ENCODE measurements around the gene FYTTD1.

The FYTTD1 gene

DNA sequence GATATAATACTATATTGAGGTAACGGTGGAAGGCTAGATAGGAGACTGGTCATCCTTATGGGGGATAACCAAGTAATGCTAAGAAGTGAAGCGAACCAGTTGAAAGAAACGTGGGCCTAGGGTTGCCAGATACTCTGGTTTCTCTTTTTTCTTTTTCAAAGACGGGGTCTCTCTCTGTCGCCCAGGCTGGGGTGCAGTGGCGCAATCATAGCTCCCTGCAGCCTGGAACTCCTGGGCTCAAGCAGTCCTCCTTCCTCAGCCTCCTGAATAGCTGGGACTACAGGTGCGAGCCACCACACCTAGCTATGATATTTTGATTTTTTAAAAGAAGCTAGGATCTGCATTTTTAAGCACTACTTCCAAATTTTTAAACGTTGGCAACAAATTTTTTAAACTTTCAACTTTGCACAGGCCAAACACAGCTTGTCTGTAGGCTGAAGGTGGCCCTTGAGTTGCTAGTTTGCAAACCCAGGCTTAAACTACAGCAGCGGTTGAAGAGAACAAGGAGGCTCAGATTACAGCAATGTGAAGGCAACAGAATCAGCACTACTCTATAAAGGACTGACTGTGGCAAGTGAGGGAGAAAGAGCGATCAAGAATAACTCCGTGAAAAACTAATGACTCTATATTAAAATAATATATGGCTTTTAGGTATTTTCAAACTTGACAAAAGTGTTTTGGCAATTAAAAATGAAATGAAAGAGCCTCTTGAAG lies 11.8 kb upstream of the FYTTD1 start:
- no peak for DNase-seq

GRCh38 chr3:197742787-197743186 lies 6.9 kb upstream of the FYTTD1 start:
- no peak for DNase-seq

GRCh38 chr3:197746209-197746608 lies 3.5 kb upstream of the FYTTD1 start:
- DNase-seq: no peak

- DNase-seq: no peak
Observed at GRCh38 chr3:197746801-197747237, 2.9 kb upstream of the FYTTD1 start.

DNA sequence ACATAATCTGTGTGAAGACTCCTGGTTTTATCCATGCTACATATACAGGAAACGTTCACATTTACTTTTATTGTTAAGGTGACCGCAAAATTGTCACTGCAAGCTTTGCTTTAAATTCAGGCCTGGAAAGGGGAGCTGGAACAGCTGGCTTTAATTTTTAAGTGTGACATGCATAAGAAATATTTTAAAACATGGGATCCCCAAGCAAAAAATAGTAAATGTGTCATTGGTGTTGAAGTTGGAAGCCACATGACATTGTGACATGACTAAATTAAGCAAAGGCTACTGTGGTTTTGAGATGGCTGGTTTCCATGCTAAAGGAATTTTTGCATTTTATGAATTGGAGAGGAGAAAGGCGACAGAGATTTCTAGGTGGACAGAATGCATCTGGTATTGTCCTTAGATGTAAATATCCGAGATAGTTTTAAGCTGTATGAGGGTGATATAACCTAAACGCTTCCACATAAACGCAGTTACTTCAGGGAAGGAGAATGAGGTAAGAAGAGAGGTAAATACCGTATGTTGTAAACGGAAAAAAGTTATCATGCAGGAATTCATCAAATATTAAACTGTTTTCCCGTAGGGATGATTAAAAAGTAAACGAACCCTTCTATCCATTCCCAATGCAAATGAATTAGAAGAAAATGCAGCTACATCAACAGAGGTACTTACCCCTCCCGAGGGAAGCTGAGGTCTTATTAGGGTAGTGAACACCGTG lies 927 bp upstream of the FYTTD1 start:
- no peak for DNase-seq

GRCh38 chr3:197749315-197749600 lies 425 bp upstream of the FYTTD1 start:
- DNase-seq: peak; percentile 79

DNA sequence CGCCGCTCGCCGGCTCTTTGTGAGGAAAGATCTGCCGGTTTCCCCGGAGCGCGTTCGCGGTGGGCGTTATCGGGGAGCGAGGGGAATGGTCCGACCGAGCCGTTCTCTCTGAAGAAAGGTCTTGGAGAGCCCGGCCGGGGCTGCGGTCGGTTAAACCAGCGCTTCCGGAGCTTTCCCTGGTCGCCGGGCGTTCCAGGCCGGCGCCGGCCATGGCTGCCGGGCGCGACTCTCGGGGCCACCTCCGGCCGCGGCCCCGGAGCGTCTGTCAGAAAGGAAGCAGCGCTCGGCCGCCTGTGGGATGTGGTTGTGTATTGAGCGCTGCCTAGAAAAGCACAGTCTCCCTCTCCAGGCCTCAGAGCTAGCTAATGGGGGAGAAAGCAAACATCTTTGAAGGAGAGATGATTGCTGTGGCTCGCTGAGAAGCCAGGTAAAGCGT lies 731 bp downstream of the FYTTD1 start:
- no peak for DNase-seq

DNA sequence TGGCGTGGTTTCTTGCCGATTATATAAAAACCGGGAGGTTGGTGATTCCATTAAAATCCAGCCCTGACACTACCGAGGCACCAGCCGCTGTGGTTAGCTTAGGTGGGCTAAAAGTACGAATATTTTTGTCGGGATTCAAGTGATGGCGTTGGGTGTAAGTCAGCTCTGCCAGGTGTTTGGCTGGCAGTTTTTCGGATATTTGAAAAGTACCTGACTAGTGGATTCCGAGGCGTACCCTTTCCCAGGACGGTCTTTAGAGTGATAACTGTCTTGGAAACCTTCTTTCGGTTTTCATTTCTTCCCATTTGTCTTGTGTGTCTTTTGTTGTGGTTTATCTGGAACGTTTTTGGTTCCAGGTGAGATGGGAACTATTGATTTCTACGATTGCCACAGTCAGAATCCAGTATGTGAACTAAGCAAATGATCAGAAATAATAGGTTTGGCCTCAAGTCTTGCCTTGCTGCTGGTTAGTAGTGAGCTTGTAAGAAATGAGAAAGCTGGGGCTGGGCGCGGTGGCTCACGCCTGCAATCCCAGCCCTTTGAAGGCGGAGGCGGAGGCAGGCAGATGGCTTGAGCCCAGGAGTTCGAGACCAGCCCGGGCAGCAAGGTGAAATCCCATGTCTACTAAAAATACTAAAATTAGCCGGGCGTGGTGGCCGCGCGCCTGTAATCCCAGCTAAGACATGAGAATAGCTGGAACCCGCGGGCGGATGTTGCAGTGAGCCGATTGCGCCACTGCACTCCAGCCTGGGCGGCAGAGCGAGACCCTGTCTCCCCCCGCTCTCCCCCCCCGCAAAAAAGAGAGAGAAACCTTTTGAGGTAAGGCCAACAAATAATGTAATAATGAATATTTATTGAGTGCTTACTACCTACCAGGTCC lies 1.4 kb downstream of the FYTTD1 start:
- DNase-seq: no peak

GRCh38 chr3:197752107-197752506 lies 2.4 kb downstream of the FYTTD1 start:
- no peak for DNase-seq

- no peak for DNase-seq
Observed at GRCh38 chr3:197753263-197753662, 3.6 kb downstream of the FYTTD1 start.

GRCh38 chr3:197756704-197757103 lies 7.0 kb downstream of the FYTTD1 start:
- no peak for DNase-seq

DNA sequence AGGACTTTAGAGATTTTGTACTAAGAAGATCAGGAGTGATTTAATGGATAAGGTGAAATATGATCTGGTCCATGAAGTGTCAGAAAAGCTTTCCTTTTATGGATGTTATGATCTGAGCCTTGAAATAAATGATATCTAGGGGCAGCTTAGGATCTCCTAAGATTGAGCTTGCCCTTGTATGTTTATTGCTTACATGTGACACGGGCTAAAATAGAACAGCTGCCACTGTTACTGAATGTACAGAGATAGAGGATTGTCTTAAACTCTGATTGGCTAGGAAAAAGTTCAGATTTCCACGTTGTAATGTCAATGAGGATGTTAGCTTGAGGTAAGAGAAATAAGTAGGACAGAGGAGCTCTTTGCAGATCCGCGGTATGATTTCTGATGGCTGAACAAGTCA lies 8.8 kb downstream of the FYTTD1 start:
- no peak for DNase-seq

- no peak for DNase-seq
Observed at GRCh38 chr3:197761784-197762183, 12.1 kb downstream of the FYTTD1 start.

GRCh38 chr3:197775317-197775716 lies 25.6 kb downstream of the FYTTD1 start:
- no peak for DNase-seq

DNA sequence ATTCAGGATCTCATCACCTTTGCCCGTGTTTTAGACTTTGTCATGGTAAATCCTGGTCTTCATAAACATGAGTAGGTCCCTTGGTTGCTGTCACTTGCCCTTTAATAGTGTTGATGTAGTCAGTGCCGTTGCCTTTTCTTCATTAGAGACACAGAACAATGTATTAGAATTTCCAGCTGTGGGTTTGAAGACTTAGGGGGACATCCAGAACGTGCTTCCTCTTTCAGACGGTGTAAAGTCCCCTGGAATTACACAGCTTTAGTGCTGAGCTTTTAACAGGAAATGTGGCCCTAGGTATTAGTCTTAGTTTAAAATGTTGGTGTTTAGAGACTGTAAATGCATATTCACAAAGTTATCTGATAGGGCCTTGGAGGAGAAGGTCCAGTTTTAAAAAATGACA lies 32.5 kb downstream of the FYTTD1 start:
- no peak for DNase-seq

GRCh38 chr3:197784019-197784585 lies 34.4 kb downstream of the FYTTD1 start:
- no peak for DNase-seq

GRCh38 chr3:197787412-197787811 lies 37.7 kb downstream of the FYTTD1 start:
- no peak for DNase-seq

GRCh38 chr3:197789309-197789708 lies 39.6 kb downstream of the FYTTD1 start:
- no peak for DNase-seq

- no peak for DNase-seq
Observed at GRCh38 chr3:197790033-197790432, 40.4 kb downstream of the FYTTD1 start.

- peak; percentile 73 for DNase-seq
Observed at GRCh38 chr3:197791113-197791891, 41.6 kb downstream of the FYTTD1 start, which contains the start of gene LRCH3. TSS of gene LRCH3 (plus strand) at chr3:197791254. CDS start at chr3:197791279, 25 bp downstream.

DNA sequence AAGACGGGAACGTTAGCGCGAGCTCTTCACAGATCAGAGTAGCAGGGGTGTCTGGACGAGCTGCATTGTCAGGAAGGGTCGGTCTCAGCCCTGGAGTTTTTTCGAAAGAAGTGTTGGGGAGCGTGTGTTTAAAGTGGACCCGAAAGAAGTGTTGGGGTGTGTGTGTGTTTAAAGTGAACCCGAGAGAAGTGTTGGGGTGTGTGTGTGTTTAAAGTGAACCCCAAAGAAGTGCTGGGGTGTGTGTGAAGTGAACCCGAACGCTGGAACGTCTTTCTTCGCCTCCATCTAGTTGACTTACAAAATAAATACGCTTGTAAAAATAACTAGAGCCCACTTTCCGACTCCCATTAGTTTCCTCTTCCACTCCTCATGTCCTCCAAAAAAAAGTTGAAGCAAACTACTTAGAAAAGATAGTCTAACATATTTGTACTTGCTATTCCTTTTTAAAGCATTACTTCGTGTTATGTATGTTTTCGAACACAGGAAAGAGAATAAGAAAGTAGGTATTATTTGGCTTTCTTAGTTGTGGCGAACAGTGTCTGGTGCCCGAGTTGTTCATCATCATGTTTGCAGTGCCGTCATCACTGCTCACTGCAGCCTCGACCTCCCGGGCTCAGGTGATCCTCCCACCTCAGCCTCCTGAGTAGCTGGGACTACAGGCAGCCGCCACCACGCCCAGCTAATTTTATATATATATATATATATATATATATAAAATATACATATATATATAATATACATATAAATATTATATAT lies 42.4 kb downstream of the FYTTD1 start:
- DNase-seq: no peak

DNA sequence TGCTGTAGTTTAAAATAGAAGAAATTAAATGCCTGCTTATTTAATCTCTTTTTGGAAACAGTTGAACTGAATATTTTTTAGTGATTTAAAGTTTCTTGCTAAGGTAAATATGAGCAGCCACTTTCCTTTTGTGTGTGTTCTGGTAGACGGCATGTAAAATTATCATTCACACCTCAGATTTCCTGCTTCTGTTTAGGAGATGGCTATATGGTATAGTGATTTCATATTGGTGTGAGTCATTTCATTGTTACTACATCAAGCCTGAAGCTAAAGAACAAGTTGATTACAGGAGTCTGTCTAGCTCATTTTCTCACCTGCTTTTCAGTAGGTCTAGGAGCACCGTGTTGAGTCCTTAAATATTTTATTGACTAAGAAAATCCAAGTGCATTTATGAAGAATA lies 43.6 kb downstream of the FYTTD1 start:
- no peak for DNase-seq
